ENCODE data around the gene KREMEN1. TPM values are rescaled to one million over a fixed set of nuclear protein-coding genes. Genes with fewer than 3 reads are reported as not detected.

Gene KREMEN1
- total RNA-seq, 1 experiment from 2014 or later = 31.9 TPM

- H3K27me3 ChIP-seq (ENCODE audit: insufficient read depth, low read length) = no peaks in the 10 kb centered on the region
- no TSS peak for BruUV-seq (replicated peaks)
- CTCF ChIA-PET = no interaction called here
These were observed 49.2 kb downstream of the KREMEN1 start for GRCh38 chr22:29122041-29122440.

More at GRCh38 chr22:29122041-29122440, 49.2 kb downstream of the KREMEN1 start:
- TF ChIP-seq JUND (IDR thresholded peaks at IDR 0.05) (no peak), ZNF274 (IDR thresholded peaks at IDR 0.05; ENCODE audit: low read depth, low read length) (no peak), POLR2A (IDR thresholded peaks at IDR 0.05; ENCODE audit: borderline replicate concordance, extremely low read depth, insufficient read depth, insufficient read length) (no peak), SRF (IDR thresholded peaks at IDR 0.05; ENCODE audit: low read depth) (no peak), POLR2AphosphoS5 (IDR thresholded peaks at IDR 0.05; ENCODE audit: low read depth, low read length) (no peak), TCF7L2 (IDR thresholded peaks at IDR 0.05; ENCODE audit: borderline replicate concordance, extremely low read depth, insufficient read depth, insufficient read length) (no peak), EZH2phosphoT487 (IDR thresholded peaks at IDR 0.05; ENCODE audit: borderline replicate concordance) (no peak), SP1 (IDR thresholded peaks at IDR 0.05; ENCODE audit: low read depth) (no peak), FOSL1 (IDR thresholded peaks at IDR 0.05; ENCODE audit: low read depth) (no peak), CBX3 (IDR thresholded peaks at IDR 0.05; ENCODE audit: low read depth) (no peak), YY1 (IDR thresholded peaks at IDR 0.05; ENCODE audit: extremely low read depth, insufficient replicate concordance, low read depth, low read length) (no peak), ZFX (IDR thresholded peaks at IDR 0.05) (no peak), ELF1 (IDR thresholded peaks at IDR 0.05; ENCODE audit: borderline replicate concordance, low read depth) (no peak), RAD21 (IDR thresholded peaks at IDR 0.05; ENCODE audit: low read depth) (no peak)
- TF ChIP-seq, protein P1, sequence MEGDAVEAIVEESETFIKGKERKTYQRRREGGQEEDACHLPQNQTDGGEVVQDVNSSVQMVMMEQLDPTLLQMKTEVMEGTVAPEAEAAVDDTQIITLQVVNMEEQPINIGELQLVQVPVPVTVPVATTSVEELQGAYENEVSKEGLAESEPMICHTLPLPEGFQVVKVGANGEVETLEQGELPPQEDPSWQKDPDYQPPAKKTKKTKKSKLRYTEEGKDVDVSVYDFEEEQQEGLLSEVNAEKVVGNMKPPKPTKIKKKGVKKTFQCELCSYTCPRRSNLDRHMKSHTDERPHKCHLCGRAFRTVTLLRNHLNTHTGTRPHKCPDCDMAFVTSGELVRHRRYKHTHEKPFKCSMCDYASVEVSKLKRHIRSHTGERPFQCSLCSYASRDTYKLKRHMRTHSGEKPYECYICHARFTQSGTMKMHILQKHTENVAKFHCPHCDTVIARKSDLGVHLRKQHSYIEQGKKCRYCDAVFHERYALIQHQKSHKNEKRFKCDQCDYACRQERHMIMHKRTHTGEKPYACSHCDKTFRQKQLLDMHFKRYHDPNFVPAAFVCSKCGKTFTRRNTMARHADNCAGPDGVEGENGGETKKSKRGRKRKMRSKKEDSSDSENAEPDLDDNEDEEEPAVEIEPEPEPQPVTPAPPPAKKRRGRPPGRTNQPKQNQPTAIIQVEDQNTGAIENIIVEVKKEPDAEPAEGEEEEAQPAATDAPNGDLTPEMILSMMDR (IDR thresholded peaks at IDR 0.05 in 2 of 3, conservative IDR thresholded peaks at IDR 0.05 in 1 of 3; ENCODE audit: borderline replicate concordance in 1 of 3, insufficient read depth in 1 of 3, low read depth in 2 of 3, low read length in 2 of 3) = no peak
- TF ChIP-seq, protein P2, sequence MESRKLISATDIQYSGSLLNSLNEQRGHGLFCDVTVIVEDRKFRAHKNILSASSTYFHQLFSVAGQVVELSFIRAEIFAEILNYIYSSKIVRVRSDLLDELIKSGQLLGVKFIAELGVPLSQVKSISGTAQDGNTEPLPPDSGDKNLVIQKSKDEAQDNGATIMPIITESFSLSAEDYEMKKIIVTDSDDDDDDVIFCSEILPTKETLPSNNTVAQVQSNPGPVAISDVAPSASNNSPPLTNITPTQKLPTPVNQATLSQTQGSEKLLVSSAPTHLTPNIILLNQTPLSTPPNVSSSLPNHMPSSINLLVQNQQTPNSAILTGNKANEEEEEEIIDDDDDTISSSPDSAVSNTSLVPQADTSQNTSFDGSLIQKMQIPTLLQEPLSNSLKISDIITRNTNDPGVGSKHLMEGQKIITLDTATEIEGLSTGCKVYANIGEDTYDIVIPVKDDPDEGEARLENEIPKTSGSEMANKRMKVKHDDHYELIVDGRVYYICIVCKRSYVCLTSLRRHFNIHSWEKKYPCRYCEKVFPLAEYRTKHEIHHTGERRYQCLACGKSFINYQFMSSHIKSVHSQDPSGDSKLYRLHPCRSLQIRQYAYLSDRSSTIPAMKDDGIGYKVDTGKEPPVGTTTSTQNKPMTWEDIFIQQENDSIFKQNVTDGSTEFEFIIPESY (IDR thresholded peaks at IDR 0.05; ENCODE audit: extremely low read depth, insufficient replicate concordance, low read length) = no peak
- RAD21 ChIA-PET (ENCODE audit: low non-redundant PET in 1 of 2, low total read pairs in 2 of 2, uncharacterized antibody in 2 of 2, unreplicated experiment in 2 of 2) = no interaction called here
- Histone ChIP-seq H3K27ac (ENCODE audit: low read depth, low read length) (no peak overlapping the region), H3K4me1 (ENCODE audit: control insufficient read depth in 1 of 2, insufficient read depth in 2 of 2, low read length in 2 of 2) (no peaks in the 10 kb centered on the region), H3K79me2 (ENCODE audit: insufficient read depth, low read length) (no peaks in the 10 kb centered on the region), H3K9me2 (ENCODE audit: insufficient read depth) (no peaks in the 10 kb centered on the region), H3K4me2 (ENCODE audit: low read length) (no peak overlapping the region), H3K36me3 (ENCODE audit: control insufficient read depth in 1 of 2, insufficient read depth in 2 of 2, low read length in 2 of 2) (no peaks in the 10 kb centered on the region; a peak in 1 of 4 replicates), H4K20me1 (ENCODE audit: insufficient read depth) (no peaks in the 10 kb centered on the region), H2AFZ (ENCODE audit: low read depth, low read length, poor library complexity, severe bottlenecking) (no peak overlapping the region), H3K4me3 (replicated peaks in 1 of 2; ENCODE audit: low read depth in 1 of 2, low read length in 2 of 2) (no peak overlapping the region), H3K9me3 (ENCODE audit: control insufficient read depth in 1 of 2, insufficient read depth in 1 of 2, low read depth in 1 of 2, low read length in 2 of 2) (no peaks in the 10 kb centered on the region; a peak in 1 of 4 replicates), H3K9ac (ENCODE audit: low read length) (no peak overlapping the region)
- no peak for DNase-seq (ENCODE audit: low read depth, low spot score)
- ATAC-seq = no peak
- POLR2A ChIA-PET = no interaction called here
- intact Hi-C loops (cut with micrococcal nuclease) = no loop called here
